Activated CD4-positive, CD25-positive, alpha-beta regulatory T cell treated with anti-CD3 and anti-CD28 coated beads, Interleukin-2, amount 50 U/mL, for 16 hours (primary cell): ENCODE data around the gene RHOT2.
A peak's percentile ranks its signal among the peaks of the same experiment; 100 is the strongest.
"Not testable (repeated sequence)": the region's sequence is repeated elsewhere in the genome, so short reads cannot be mapped to it uniquely, and the experiment has no call there.

Experiments used
- DNase-seq: peaks from one replicate; pipeline ENCODE4 v3.0.0-alpha.2; 2020; ENCODE audit warnings: low read depth, low spot score

RHOT2 gene

GRCh38 chr16:680967-681745 is 13.2 kb downstream of the RHOT2 start:
- DNase-seq, result no peak

- no peak for DNase-seq
Observed at GRCh38 chr16:681746-682427, 14.0 kb downstream of the RHOT2 start.

- no peak for DNase-seq
Observed at GRCh38 chr16:682493-683395, 14.8 kb downstream of the RHOT2 start.

- no peak for DNase-seq
Observed at GRCh38 chr16:683396-684070, 15.6 kb downstream of the RHOT2 start.

GRCh38 chr16:684071-684794 is 16.3 kb downstream of the RHOT2 start, which contains the start of gene JMJD8:
Gene JMJD8 (minus strand): TSS chr16:684334. CDS start chr16:684319, 15 bp downstream.
- DNase-seq, result peak; percentile 93

- no peak for DNase-seq
Observed at GRCh38 chr16:684961-685696, 17.2 kb downstream of the RHOT2 start.

GRCh38 chr16:685967-686366 is 18.0 kb downstream of the RHOT2 start:
- DNase-seq, result no peak

- DNase-seq, result no peak
Observed at GRCh38 chr16:686459-687260, 18.7 kb downstream of the RHOT2 start.

GRCh38 chr16:687499-687898 is 19.6 kb downstream of the RHOT2 start:
- DNase-seq, result no peak

GRCh38 chr16:689175-689897 is 21.4 kb downstream of the RHOT2 start:
- DNase-seq, result no peak

- DNase-seq, result not testable (repeated sequence)
Observed at GRCh38 chr16:691242-691641, 23.3 kb downstream of the RHOT2 start.

- DNase-seq, result no peak
Observed at GRCh38 chr16:692356-693108, 24.6 kb downstream of the RHOT2 start.

GRCh38 chr16:693364-693763 is 25.4 kb downstream of the RHOT2 start:
- DNase-seq, result no peak

GRCh38 chr16:693766-694165 is 25.8 kb downstream of the RHOT2 start:
- DNase-seq, result no peak

- DNase-seq, result no peak
Observed at GRCh38 chr16:694187-694862, 26.4 kb downstream of the RHOT2 start.

- no peak for DNase-seq
Observed at GRCh38 chr16:694863-695354, 27.0 kb downstream of the RHOT2 start.
